Kidney epithelial cell (primary cell): Measurements from ENCODE around the gene ROCK2. TPM values are rescaled to one million over a fixed set of nuclear protein-coding genes. Genes with fewer than 3 reads are reported as not detected.

Experiments used
- DNase-seq: peaks from one replicate; pipeline ENCODE4 v3.0.0-alpha.2; 2010; ENCODE audit warnings: low read depth
- H3K27me3 ChIP-seq: 2 replicates; pipeline ENCODE4 v1.6.0; 2011; ENCODE audit warnings: low read length; ENCODE audit not compliant: control insufficient read depth, insufficient read depth
- H3K36me3 ChIP-seq: 2 replicates; pipeline ENCODE4 v1.5.1; 2011; ENCODE audit warnings: low read length; ENCODE audit not compliant: control insufficient read depth, insufficient read depth
- H3K4me3 ChIP-seq: 2 replicates; pipeline ENCODE4 v1.5.1; 2011; ENCODE audit warnings: low read depth, mild to moderate bottlenecking, control low read depth, low read length
- CTCF ChIP-seq: IDR thresholded peaks from 2 replicates; pipeline ENCODE4 v1.5.1; 2011; ENCODE audit warnings: mild to moderate bottlenecking, moderate library complexity, low read length, control low read depth, inconsistent platforms; ENCODE audit not compliant: insufficient read depth, poor library complexity, severe bottlenecking
- total RNA-seq: library from RNA; depleted of rRNA; stranded (reverse); fragments of >200 nt; gene quantifications from 2 replicates; pipeline ENCODE4 v1.2.3, GENCODE V29; 2015

ROCK2 gene
- total RNA-seq, 1 donor from 2014 or later = 26.4 TPM

- no peak for TF ChIP-seq CTCF
- no peak for DNase-seq
- peaks cover 5% of the 10 kb centered on the region for H3K27me3 ChIP-seq
These were observed 203.9 kb downstream of the ROCK2 start for GRCh38 chr2:11140492-11140891.

DNA sequence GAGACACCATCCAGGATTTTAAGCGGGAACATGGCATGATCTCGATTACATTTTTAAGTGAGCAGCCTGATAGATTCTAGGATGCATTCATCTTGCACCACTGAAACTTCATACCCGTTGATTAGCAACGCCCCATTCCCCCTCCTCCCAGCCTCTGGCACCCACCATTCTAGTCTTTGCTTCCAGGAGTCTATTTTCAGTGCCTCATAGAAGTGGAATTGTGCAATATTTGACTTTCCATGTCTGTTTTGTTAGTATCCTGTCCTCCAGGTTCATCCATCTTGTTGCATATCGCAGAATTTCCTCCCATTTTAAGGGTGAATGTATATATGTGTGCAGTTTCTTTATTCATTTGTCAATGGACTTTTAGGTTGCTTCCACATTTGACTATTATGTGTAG, 210.1 kb downstream of the ROCK2 start:
- no peaks in the 10 kb centered on the region for H3K36me3 ChIP-seq
- peaks cover 11% of the 10 kb centered on the region for H3K27me3 ChIP-seq
- no peak overlapping the region for H3K4me3 ChIP-seq
- no peak for DNase-seq
- no peak for TF ChIP-seq CTCF

More at GRCh38 chr2:11140492-11140891, 203.9 kb downstream of the ROCK2 start:
- Histone ChIP-seq H3K4me3 (no peak overlapping the region), H3K36me3 (no peaks in the 10 kb centered on the region)

- no peak overlapping the region for H3K4me3 ChIP-seq
- peaks cover 11% of the 10 kb centered on the region for H3K27me3 ChIP-seq
- H3K36me3 ChIP-seq = no peaks in the 10 kb centered on the region
- TF ChIP-seq CTCF = no peak
- no peak for DNase-seq
These were observed 210.5 kb downstream of the ROCK2 start for GRCh38 chr2:11133936-11134320.

DNA sequence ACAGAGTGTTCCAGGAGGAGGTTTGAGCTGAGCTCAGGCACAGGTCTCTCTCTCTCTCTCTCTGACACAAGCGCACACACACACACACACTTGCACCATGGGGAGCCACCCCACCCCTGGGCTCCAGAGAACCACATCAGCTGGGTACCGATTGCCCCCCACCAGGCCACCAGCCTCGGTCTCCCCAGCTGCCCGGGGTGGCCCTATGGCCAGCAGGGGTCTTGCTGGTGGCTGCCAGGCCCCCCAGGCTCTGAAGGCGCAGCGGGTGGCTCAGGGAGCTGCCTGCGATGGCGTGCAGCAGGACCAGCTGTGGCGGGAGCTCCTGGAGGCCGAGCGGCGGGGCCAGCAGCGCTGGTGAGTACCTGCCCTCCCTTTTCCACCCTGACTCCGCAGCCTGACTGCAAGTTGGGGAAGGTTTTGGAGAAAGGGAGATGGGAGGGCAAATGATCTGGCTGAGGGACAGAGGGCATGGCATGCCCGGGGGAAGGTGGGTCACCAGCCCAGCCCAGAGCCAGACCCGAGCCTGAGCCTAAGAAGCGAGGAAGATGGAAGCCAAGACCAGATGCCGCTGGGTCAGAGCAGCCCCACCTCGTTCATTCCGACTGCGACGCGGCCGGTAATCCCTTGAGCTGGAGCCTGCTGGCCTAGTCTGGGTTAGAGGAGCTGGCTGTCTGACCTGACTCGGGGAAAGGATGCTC, 211.0 kb downstream of the ROCK2 start:
- peak; percentile 5 for TF ChIP-seq CTCF
- H3K4me3 ChIP-seq = peak overlapping the region; percentile 44
- H3K27me3 ChIP-seq = peaks cover 11% of the 10 kb centered on the region
- no peak for DNase-seq
- H3K36me3 ChIP-seq = no peaks in the 10 kb centered on the region

DNA sequence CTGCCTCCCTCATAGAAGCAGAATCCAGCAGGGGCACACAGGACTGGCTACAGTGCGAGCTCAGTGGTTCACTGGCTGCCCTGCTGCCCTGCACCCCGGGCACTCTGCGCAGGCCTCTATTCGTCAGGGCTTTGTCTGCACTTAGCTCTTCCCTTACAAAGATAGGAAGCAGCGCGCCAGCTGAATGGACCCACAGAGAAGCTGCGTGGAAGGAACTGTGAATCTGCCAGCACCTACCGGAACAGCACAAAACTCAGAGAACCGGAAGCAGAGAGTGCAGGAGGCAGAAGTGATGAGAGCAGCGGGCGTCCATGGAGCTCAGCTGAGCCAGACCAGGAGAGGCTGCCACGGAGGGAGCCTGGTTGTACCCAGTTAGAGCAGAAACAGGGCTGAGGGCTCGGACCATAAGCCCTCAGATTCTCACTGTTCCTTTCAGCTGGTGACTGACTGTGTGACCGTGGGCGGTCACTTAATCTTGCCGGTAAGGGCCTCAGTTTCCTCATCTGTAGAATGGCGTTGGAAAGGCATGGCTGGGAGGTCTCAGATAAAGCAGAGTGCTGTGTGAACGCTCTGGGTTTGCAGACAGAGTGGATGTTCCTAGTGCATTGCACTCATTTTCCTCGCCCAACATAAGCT, 212.3 kb downstream of the ROCK2 start:
- Histone ChIP-seq H3K27me3 (peaks cover 11% of the 10 kb centered on the region), H3K4me3 (no peak overlapping the region), H3K36me3 (no peaks in the 10 kb centered on the region)
- peak; percentile 0 for TF ChIP-seq CTCF
- no peak for DNase-seq
